ENCODE results near the gene NYAP2.

The NYAP2 gene

GRCh38 chr2:225484751-225485150, 85.2 kb downstream of the NYAP2 start:
- DNase-seq (ENCODE audit: low read depth), result no peak

GRCh38 chr2:225486236-225486635, 86.7 kb downstream of the NYAP2 start:
- DNase-seq (ENCODE audit: low read depth), result no peak

GRCh38 chr2:225487878-225488416, 88.4 kb downstream of the NYAP2 start:
- DNase-seq (ENCODE audit: low read depth), result no peak

DNA sequence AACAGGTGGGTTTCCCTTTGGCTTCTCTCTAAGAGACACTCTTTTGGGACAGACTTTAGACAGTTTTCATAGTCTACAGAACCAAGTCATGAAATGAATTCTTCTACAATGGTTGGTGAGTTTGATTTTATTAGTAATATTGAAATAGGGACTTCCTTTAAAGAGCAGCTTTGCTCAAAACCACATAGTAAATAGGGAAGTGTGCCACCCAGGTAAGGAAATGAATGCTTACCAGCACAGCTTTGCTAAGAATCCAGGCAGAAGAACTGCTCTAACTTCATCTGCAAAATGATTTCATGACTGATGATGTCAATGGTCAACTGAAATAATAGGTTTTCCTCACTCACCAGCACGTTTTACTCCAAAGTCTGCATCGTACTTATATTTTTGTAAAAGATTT, 89.2 kb downstream of the NYAP2 start:
- DNase-seq (ENCODE audit: low read depth), result no peak

GRCh38 chr2:225493420-225494099, 94.0 kb downstream of the NYAP2 start:
- DNase-seq (ENCODE audit: low read depth), result no peak

DNA sequence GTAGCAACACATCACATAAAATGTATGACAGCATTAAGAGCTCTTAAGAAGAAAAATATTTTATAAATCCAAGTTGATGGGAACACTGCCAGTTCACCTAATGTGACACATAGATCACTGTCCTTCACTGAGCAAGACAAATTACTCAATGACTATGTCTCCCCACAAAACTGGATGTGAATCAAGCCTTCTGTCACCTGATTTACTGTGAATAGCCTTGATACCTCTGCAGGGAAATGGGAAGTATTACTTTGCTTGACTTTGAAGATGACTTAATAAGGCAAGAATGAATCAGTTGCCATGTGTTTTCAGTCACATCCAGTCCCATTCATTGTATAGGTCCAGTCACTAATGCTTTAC, 94.6 kb downstream of the NYAP2 start:
- no peak for DNase-seq (ENCODE audit: low read depth)

DNA sequence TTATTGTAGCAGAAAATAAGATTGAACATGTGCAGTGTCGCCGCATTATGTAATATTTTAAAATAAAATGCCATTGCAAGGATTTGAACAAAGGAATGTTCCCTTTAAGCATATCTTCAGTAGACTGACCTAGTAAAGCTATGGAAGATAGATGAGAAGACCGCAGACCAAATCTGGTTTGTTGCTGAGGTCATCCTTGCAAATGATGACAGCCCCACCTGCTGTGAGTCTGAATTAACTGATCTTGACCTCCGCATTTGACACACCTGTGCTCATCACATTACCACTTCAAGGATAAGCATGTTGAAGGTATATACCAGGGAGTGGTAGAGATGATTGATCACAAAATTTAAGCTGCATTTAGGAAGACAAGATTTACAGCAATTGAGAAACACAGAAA, 96.2 kb downstream of the NYAP2 start:
- DNase-seq (ENCODE audit: low read depth), result no peak

DNA sequence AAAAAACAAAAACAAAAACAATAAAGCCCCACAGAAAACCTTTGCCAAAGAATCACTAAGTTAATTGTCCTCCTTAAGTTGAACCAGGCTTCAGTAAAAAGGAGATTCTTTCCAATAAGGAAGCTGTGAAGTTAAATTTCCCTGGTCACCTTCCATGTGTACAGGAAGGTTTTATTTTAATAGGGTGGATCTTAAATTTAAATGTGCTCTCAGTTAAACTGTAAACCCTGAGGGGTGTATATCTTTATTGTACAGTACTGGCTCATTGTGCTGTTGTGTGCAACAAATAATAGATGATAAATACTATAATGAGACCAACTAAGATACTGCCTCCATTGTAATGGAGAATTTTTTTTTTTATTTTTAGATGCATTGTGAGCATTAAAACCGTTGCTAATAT, 97.1 kb downstream of the NYAP2 start:
- no peak for DNase-seq (ENCODE audit: low read depth)

DNA sequence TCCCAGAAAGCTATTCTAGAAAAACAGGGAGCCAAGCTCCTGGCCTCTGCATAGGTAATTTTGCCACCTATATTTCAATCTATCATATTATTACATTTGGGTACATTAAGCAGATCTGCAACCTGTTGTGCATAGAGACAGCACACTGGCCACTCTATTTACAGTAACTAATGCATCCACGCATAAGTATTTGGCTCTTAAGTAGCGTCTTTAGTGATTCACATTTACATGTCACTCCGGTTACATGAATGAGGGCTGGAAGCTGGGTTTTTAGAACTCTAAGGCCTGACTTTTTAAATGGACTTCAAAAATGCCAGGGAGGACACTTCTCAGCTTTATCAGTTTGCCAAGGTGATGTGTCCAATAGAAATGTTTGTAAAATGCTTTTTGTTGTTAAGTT, 97.7 kb downstream of the NYAP2 start:
- DNase-seq (ENCODE audit: low read depth), result no peak

GRCh38 chr2:225501022-225501421, 101.5 kb downstream of the NYAP2 start:
- no peak for DNase-seq (ENCODE audit: low read depth)

- no peak for DNase-seq (ENCODE audit: low read depth)
Observed at GRCh38 chr2:225502971-225503370, 103.5 kb downstream of the NYAP2 start.

DNA sequence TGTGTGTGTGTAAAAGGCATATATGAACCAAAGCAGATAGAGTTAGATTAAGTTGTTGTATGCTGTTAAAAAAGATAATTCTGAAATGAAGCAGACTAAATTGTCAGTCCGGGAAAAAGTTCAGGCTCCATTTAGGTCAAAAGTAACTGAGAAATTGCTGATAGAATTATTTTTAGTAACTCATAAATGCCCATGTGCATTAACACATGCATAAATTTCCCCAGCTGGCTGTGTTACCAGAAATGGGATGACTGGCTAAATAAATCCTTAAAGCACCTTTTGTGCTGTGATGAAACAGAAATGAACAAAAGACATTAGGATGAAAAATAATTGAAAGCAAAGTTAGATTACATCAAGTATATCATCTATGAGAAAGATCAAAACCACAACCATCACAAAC, 111.3 kb downstream of the NYAP2 start:
- DNase-seq (ENCODE audit: low read depth), result no peak

- DNase-seq (ENCODE audit: low read depth), result no peak
Observed at GRCh38 chr2:225512469-225512868, 113.0 kb downstream of the NYAP2 start.

DNA sequence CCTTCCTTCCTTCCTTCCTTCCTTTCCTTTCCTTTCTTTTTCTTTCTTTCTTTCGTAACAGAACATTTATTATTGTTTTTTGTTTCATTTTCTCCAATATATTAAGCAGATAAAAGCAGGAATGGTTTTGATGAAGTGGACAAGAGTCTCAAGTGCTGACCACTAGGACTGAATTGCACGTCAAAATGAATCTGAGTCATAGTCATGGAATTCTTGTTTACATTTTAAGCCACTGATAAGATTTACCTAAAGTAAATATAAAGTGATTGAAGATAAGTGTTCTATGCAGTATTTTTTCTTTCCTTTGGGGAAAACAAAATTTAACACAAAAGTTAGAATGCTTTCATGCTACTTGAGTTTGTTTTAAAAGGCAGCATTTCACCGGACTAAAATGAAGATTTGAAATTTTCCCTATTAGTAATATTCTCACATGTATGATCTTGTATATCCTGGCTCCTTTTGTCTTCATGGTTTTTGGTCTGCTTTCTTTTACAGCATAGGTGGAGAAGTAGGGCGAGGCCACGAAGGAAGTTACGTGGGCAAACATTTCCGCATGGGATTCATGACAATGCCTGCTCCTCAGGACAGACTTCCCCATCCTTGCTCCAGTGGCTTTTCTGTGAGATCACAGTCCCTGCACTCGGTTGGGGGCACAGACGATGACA, 113.5 kb downstream of the NYAP2 start:
- DNase-seq (ENCODE audit: low read depth), result no peak

DNA sequence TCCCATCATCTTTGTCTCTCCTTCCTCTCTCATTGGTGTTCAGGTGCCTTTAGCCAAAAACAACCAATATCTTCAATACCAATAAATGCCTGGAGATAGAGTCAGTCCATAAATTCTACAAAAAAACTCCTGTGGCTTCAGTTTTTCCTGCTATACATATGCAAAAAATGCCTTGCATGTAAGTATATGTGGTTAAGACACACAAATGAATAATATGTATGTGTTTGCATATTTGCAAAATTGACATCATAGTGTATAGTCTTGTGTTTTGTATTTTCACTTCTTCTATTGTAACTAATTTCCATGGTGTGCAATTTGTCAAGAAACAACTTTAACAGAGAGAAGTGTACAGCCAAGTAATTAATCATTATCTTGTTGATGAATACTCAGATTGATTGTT, 115.5 kb downstream of the NYAP2 start:
- no peak for DNase-seq (ENCODE audit: low read depth)

DNA sequence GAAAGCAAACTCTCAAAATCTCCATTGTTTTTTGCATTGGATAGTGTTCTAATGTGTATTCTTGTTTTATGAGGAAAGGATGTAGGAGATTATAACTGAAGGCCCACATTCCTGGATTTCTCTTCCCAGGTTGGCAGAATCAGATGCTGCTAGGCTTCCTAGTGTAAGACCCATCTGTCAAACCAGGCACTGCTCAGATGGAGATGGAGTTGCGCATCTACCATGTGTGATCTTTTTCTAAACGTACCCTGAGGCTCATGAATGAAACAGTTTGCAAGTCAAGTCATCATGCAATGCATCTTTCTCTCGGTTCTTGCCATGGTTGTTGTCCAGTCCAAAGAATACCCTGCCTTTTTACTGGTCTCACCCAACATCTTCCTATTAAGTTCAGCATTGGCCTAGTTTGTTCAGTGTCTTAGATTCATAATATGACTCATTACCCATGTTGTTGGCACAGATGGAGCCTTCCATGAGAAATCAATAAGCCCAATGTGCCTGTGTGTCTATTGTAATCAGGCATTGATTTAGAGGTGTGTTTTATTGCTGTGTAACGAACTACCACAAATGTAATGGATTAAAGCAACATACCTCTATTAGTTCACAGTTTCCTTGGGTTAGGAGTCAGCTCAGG, 127.4 kb downstream of the NYAP2 start:
- no peak for DNase-seq (ENCODE audit: low read depth)

- DNase-seq (ENCODE audit: low read depth), result no peak
Observed at GRCh38 chr2:225531559-225531958, 132.0 kb downstream of the NYAP2 start.

GRCh38 chr2:225532096-225532495, 132.6 kb downstream of the NYAP2 start:
- DNase-seq (ENCODE audit: low read depth), result no peak

DNA sequence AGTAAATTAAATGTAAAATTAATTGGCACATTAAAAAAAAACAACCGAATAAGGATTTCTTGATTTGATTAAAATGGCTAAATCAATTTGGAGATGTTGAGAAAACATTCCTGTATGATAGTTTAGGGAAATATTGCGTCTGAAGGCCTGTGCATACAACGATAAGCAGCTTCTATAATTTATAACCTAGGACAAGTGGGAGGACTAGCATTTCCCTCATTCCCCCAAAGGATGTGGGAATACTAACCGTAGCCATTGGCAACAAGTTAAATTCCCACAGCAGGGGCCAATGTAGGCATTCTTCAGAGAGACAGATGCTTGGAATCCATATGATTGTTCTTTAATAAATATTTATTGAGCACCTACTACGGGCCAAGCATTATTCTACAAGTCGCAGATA, 134.5 kb downstream of the NYAP2 start:
- no peak for DNase-seq (ENCODE audit: low read depth)

- no peak for DNase-seq (ENCODE audit: low read depth)
Observed at GRCh38 chr2:225534697-225535096, 135.2 kb downstream of the NYAP2 start.

GRCh38 chr2:225536036-225536435, 136.5 kb downstream of the NYAP2 start:
- DNase-seq (ENCODE audit: low read depth), result no peak

- no peak for DNase-seq (ENCODE audit: low read depth)
Observed at GRCh38 chr2:225543626-225544025, 144.1 kb downstream of the NYAP2 start.

- DNase-seq (ENCODE audit: low read depth), result no peak
Observed at GRCh38 chr2:225556461-225556860, 157.0 kb downstream of the NYAP2 start.
